AG04450 (cell line): ENCODE measurements around the gene NRG3. TPM values are rescaled to one million over a fixed set of nuclear protein-coding genes. Genes with fewer than 3 reads are reported as not detected.

Experiments
- CTCF ChIA-PET: fragments of 300-600, 350-600 bp; formaldehyde crosslinking; extraction: SDS; loops from one replicate; lab custom pipeline; 2022; ENCODE audit warnings: antibody characterized with exemption, inconsistent platforms; lab: Charles Lee
- POLR2A ChIA-PET: fragments of 350-600 bp; formaldehyde crosslinking; extraction: SDS; loops from one replicate; lab custom pipeline; 2021; ENCODE audit warnings: antibody characterized with exemption, inconsistent platforms; lab: Yijun Ruan, JAX
- DNase-seq: peaks from one replicate; pipeline ENCODE4 v3.0.0-alpha.2; 2011; ENCODE audit warnings: low read depth, low spot score
- H3K27ac ChIP-seq: one replicate; pipeline ENCODE4 v1.5.1; 2012; ENCODE audit warnings: low read depth, low read length, control low read depth
- H3K27me3 ChIP-seq: one replicate; pipeline ENCODE4 v1.6.0; 2012; ENCODE audit warnings: low read length; ENCODE audit not compliant: control insufficient read depth, insufficient read depth
- H3K4me3 ChIP-seq: 2 replicates; pipeline ENCODE4 v1.5.1; 2011; ENCODE audit warnings: mild to moderate bottlenecking, low read depth, low read length, control low read depth
- H3K9me3 ChIP-seq: 2 replicates; pipeline ENCODE4 v1.5.1; 2012; ENCODE audit warnings: low read length; ENCODE audit not compliant: control insufficient read depth, insufficient read depth
- polyA plus RNA-seq: library from polyadenylated mRNA; depleted of rRNA; stranded (reverse); fragments of >200 nt; gene quantifications from 2 replicates; pipeline ENCODE4 v1.2.3, GENCODE V29; 2011
- TF ChIP-seq, protein P1 (sequence below): IDR thresholded peaks from 2 replicates; pipeline ENCODE4 v1.5.1; 2011; ENCODE audit warnings: low read depth, low read length, control low read depth, inconsistent platforms

Gene NRG3
- polyA plus RNA-seq, 1 experiment = not detected

GRCh38 chr10:82148764-82149163 is 273.8 kb downstream of the NRG3 start:
- POLR2A ChIA-PET = interaction anchor here (0.6 kb wide), 1 partner anchor 1484 kb away, joined by 3 read pairs; no protein-coding TSS in a partner anchor
- CTCF ChIA-PET = interaction anchor here (0.7 kb wide), 1 partner anchor 13 kb away, joined by 4 read pairs; no protein-coding TSS in a partner anchor

GRCh38 chr10:82149674-82150073 is 274.7 kb downstream of the NRG3 start:
- TF ChIP-seq, protein P1, sequence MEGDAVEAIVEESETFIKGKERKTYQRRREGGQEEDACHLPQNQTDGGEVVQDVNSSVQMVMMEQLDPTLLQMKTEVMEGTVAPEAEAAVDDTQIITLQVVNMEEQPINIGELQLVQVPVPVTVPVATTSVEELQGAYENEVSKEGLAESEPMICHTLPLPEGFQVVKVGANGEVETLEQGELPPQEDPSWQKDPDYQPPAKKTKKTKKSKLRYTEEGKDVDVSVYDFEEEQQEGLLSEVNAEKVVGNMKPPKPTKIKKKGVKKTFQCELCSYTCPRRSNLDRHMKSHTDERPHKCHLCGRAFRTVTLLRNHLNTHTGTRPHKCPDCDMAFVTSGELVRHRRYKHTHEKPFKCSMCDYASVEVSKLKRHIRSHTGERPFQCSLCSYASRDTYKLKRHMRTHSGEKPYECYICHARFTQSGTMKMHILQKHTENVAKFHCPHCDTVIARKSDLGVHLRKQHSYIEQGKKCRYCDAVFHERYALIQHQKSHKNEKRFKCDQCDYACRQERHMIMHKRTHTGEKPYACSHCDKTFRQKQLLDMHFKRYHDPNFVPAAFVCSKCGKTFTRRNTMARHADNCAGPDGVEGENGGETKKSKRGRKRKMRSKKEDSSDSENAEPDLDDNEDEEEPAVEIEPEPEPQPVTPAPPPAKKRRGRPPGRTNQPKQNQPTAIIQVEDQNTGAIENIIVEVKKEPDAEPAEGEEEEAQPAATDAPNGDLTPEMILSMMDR = no peak
- DNase-seq = no peak
- POLR2A ChIA-PET = no interaction called here
- Histone ChIP-seq H3K27ac (no peak overlapping the region), H3K27me3 (no peaks in the 10 kb centered on the region), H3K9me3 (peaks cover 11% of the 10 kb centered on the region; the same call in 1 of the 2 replicates), H3K4me3 (no peak overlapping the region)
- CTCF ChIA-PET = interaction anchor here (0.6 to 0.7 kb wide), 2 partner anchors 12 to 143 kb away, joined by 3 to 4 read pairs; no protein-coding TSS in a partner anchor

More at GRCh38 chr10:82148764-82149163, 273.8 kb downstream of the NRG3 start:
- H3K27me3 ChIP-seq = no peaks in the 10 kb centered on the region
- H3K27ac ChIP-seq = no peak overlapping the region
- no peak overlapping the region for H3K4me3 ChIP-seq
- DNase-seq = no peak
- H3K9me3 ChIP-seq = peaks cover 11% of the 10 kb centered on the region; the same call in 1 of the 2 replicates
- TF ChIP-seq, protein P1 = no peak

GRCh38 chr10:82150123-82150900 is 275.3 kb downstream of the NRG3 start:
- no peak for DNase-seq
- H3K9me3 ChIP-seq = peaks cover 11% of the 10 kb centered on the region; the same call in 1 of the 2 replicates
- no peaks in the 10 kb centered on the region for H3K27me3 ChIP-seq
- POLR2A ChIA-PET = no interaction called here
- no peak overlapping the region for H3K4me3 ChIP-seq
- TF ChIP-seq, protein P1 = no peak
- CTCF ChIA-PET = no interaction called here
- H3K27ac ChIP-seq = no peak overlapping the region

DNA sequence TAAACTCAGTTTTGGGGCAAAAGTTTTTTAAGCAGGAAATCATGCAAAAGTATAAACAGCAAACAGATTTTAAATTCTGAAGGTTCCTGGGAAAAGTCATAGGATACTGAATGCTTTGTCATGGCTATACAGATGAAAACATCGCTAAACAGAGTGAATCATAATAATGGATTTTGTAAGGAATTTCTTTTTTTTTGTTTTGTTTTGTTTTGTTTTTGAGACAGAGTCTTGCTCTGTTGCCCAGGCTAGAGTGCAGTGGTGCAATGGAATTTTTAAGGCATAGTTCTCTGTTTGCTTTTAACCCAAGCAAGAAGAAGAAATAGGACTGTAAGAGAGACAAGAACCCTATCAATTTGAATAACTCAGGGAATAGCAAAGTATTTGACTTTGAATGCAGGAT is 285.3 kb downstream of the NRG3 start:
- no peak overlapping the region for H3K27ac ChIP-seq
- no peak overlapping the region for H3K4me3 ChIP-seq
- POLR2A ChIA-PET = no interaction called here
- DNase-seq = no peak
- H3K9me3 ChIP-seq = no peaks in the 10 kb centered on the region; the same call in 1 of the 2 replicates
- TF ChIP-seq, protein P1 = no peak
- no peaks in the 10 kb centered on the region for H3K27me3 ChIP-seq
- CTCF ChIA-PET = no interaction called here

- no peak overlapping the region for H3K27ac ChIP-seq
- no peak overlapping the region for H3K4me3 ChIP-seq
- TF ChIP-seq, protein P1 = no peak
- CTCF ChIA-PET = interaction anchor here (0.5 kb wide), 1 partner anchor 12 kb away, joined by 4 read pairs; no protein-coding TSS in a partner anchor
- peaks cover 3% of the 10 kb centered on the region; the same call in 1 of the 2 replicates for H3K9me3 ChIP-seq
- H3K27me3 ChIP-seq = no peaks in the 10 kb centered on the region
- POLR2A ChIA-PET = no interaction called here
- DNase-seq = no peak
Observed at GRCh38 chr10:82161264-82161663, 286.3 kb downstream of the NRG3 start.
